NT2/D1 (cell line): Measurements from ENCODE around the gene MYCBPAP.

Experiments used
- DNase-seq: peaks from one replicate; pipeline ENCODE4 v3.0.0-alpha.2; 2011; ENCODE audit warnings: low read depth, low spot score
- H3K27me3 ChIP-seq: 2 replicates; pipeline ENCODE4 v1.6.0; 2011; ENCODE audit warnings: mild to moderate bottlenecking; ENCODE audit not compliant: insufficient read length, insufficient read depth
- H3K36me3 ChIP-seq: 2 replicates; pipeline ENCODE4 v1.6.1; 2011; ENCODE audit warnings: mild to moderate bottlenecking, low read length, mixed read lengths; ENCODE audit not compliant: insufficient read depth, insufficient read length
- H3K4me1 ChIP-seq: 2 replicates; pipeline ENCODE4 v1.5.1; 2011; ENCODE audit not compliant: insufficient read depth, insufficient read length
- H3K4me3 ChIP-seq: 2 replicates; pipeline ENCODE4 v1.5.1; 2011; ENCODE audit warnings: low read depth; ENCODE audit not compliant: insufficient read length
- H3K9ac ChIP-seq: 2 replicates; pipeline ENCODE4 v1.6.0; 2011; ENCODE audit warnings: low read depth; ENCODE audit not compliant: insufficient read length
- H3K9me3 ChIP-seq: 2 replicates; pipeline ENCODE4 v1.5.1; 2011; ENCODE audit warnings: mild to moderate bottlenecking, low read length; ENCODE audit not compliant: insufficient read depth
- SUZ12 ChIP-seq: IDR thresholded peaks from 2 replicates; pipeline ENCODE4 v1.6.1; 2011; ENCODE audit not compliant: insufficient read length, insufficient read depth; ENCODE audit errors: extremely low read depth
- YY1 ChIP-seq: IDR thresholded peaks from 2 replicates; pipeline ENCODE4 v1.6.1; 2011; ENCODE audit not compliant: insufficient read length, insufficient read depth
- ZNF274 ChIP-seq: IDR thresholded peaks from 2 replicates; pipeline ENCODE4 v1.6.1; 2011; ENCODE audit warnings: mild to moderate bottlenecking, low read depth, low read length

The MYCBPAP gene

GRCh38 chr17:50464121-50464520, 44.1 kb upstream of the MYCBPAP start:
- DNase-seq: no peak
- Histone ChIP-seq H3K9me3 (no peaks in the 10 kb centered on the region; the same call in 1 of the 2 replicates), H3K9ac (no peak overlapping the region), H3K4me3 (no peak overlapping the region), H3K4me1 (peaks cover 14% of the 10 kb centered on the region), H3K27me3 (no peaks in the 10 kb centered on the region), H3K36me3 (no peaks in the 10 kb centered on the region)
- TF ChIP-seq ZNF274 (no peak), YY1 (no peak), SUZ12 (no peak)

- H3K9ac ChIP-seq: no peak overlapping the region
- TF ChIP-seq ZNF274 (no peak), SUZ12 (no peak), YY1 (no peak)
- H3K4me3 ChIP-seq: no peak overlapping the region
- H3K9me3 ChIP-seq: no peaks in the 10 kb centered on the region; the same call in 1 of the 2 replicates
- DNase-seq: no peak
- no peaks in the 10 kb centered on the region for H3K36me3 ChIP-seq
- no peaks in the 10 kb centered on the region for H3K27me3 ChIP-seq
- peaks cover 14% of the 10 kb centered on the region for H3K4me1 ChIP-seq
Observed at GRCh38 chr17:50464736-50465135, 43.5 kb upstream of the MYCBPAP start.

- Histone ChIP-seq H3K27me3 (no peaks in the 10 kb centered on the region), H3K4me3 (no peak overlapping the region), H3K9me3 (no peaks in the 10 kb centered on the region; the same call in 1 of the 2 replicates), H3K9ac (no peak overlapping the region), H3K36me3 (no peaks in the 10 kb centered on the region), H3K4me1 (peaks cover 14% of the 10 kb centered on the region)
- DNase-seq: no peak
- TF ChIP-seq YY1 (no peak), SUZ12 (no peak), ZNF274 (no peak)
Observed at GRCh38 chr17:50465171-50465570, 43.1 kb upstream of the MYCBPAP start.

- Histone ChIP-seq H3K4me3 (no peak overlapping the region), H3K4me1 (peaks cover 14% of the 10 kb centered on the region), H3K27me3 (no peaks in the 10 kb centered on the region), H3K9ac (no peak overlapping the region), H3K36me3 (no peaks in the 10 kb centered on the region), H3K9me3 (no peaks in the 10 kb centered on the region; the same call in 1 of the 2 replicates)
- no peak for DNase-seq
- TF ChIP-seq SUZ12 (no peak), YY1 (no peak), ZNF274 (no peak)
Observed at GRCh38 chr17:50465635-50466034, 42.6 kb upstream of the MYCBPAP start.

- H3K27me3 ChIP-seq: no peaks in the 10 kb centered on the region
- H3K9ac ChIP-seq: no peak overlapping the region
- no peaks in the 10 kb centered on the region for H3K36me3 ChIP-seq
- H3K4me3 ChIP-seq: no peak overlapping the region
- TF ChIP-seq SUZ12: no peak
- TF ChIP-seq YY1: no peak
- TF ChIP-seq ZNF274: no peak
- H3K9me3 ChIP-seq: no peaks in the 10 kb centered on the region; the same call in 1 of the 2 replicates
- H3K4me1 ChIP-seq: peaks cover 16% of the 10 kb centered on the region
- DNase-seq: no peak
Observed at GRCh38 chr17:50466371-50467113, 41.7 kb upstream of the MYCBPAP start.

- Histone ChIP-seq H3K4me1 (peaks cover 16% of the 10 kb centered on the region), H3K9ac (no peak overlapping the region), H3K4me3 (no peak overlapping the region), H3K9me3 (no peaks in the 10 kb centered on the region; the same call in 1 of the 2 replicates), H3K36me3 (no peaks in the 10 kb centered on the region), H3K27me3 (no peaks in the 10 kb centered on the region)
- TF ChIP-seq YY1 (no peak), SUZ12 (no peak), ZNF274 (no peak)
- no peak for DNase-seq
Observed at GRCh38 chr17:50467114-50467854, 41.0 kb upstream of the MYCBPAP start.

- no peaks in the 10 kb centered on the region for H3K27me3 ChIP-seq
Observed at GRCh38 chr17:50467855-50468303, 40.4 kb upstream of the MYCBPAP start.

More at GRCh38 chr17:50467855-50468303, 40.4 kb upstream of the MYCBPAP start:
- DNase-seq: no peak
- peaks cover 16% of the 10 kb centered on the region for H3K4me1 ChIP-seq
- TF ChIP-seq SUZ12 (no peak), ZNF274 (no peak), YY1 (no peak)
- H3K4me3 ChIP-seq: no peak overlapping the region
- no peak overlapping the region for H3K9ac ChIP-seq
- no peaks in the 10 kb centered on the region for H3K36me3 ChIP-seq
- no peaks in the 10 kb centered on the region; the same call in 1 of the 2 replicates for H3K9me3 ChIP-seq
